Tongue (tissue), 2 donors: ENCODE measurements around the gene SNX27. TPM values are rescaled to one million over a fixed set of nuclear protein-coding genes. Genes with fewer than 3 reads are reported as not detected.

ENCODE experiments used
- DNase-seq: peaks from one replicate; pipeline ENCODE4 v3.0.0-alpha.2; 2015
- total RNA-seq: library from RNA; depleted of rRNA; stranded (reverse); fragments of >200 nt; gene quantifications from one replicate; pipeline ENCODE4 v1.2.3, GENCODE V29; 2014

SNX27 gene
- total RNA-seq, 1 donor from 2014 or later, result 44.2 TPM

- no peak for DNase-seq
These were observed 94.9 kb downstream of the SNX27 start for GRCh38 chr1:151706464-151707415.

DNA sequence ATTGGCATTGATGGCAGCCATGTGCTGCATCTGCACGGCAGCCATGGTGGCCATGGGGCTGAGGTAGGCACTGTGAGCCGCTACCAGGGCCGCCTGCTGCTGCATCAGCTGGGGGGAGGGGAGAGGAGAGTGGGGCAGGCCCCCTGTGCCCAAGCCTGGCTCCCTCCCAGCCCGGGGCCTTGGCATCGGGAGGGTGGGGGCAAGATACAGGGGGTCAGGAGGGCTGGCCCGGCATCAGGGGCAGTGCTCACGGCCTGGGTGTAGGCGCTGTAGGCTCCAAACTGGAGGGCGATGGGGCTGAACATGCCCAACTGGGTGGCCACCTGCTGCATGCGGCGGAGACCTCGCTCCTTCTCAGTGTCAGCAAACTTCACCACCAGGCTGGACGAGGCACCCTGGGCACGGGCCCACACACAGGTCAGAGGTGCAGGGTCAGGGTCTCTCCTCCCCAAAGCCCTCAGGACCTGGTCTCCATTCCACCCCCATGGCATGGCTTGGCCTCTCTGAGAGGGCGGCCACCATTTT lies 95.8 kb downstream of the SNX27 start:
- no peak for DNase-seq

- no peak for DNase-seq
These were observed 97.0 kb downstream of the SNX27 start for GRCh38 chr1:151708891-151709290.

GRCh38 chr1:151710187-151710840 lies 98.5 kb downstream of the SNX27 start:
- peak; percentile 58 for DNase-seq

- no peak for DNase-seq
These were observed 99.4 kb downstream of the SNX27 start for GRCh38 chr1:151711044-151711800.

DNA sequence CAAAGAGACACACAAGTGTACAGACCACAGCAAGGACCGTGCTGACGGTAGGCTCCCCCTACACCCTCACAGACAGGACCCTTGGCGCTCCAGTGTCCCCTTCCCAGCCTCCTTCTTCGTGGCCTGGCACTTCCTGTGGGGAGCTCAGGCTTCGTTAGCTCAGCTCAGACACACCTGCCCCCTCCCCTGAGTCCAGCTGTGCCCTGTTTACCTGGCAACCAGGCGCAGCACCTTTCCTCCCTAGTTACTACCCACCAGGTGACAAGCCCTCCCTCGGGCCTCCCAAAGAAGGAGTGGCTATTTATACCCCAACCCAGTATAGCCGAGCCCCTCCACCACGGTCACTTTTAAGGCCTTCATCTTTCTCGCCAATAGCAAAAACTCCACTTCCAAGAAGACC lies 100.1 kb downstream of the SNX27 start:
- DNase-seq, result no peak

GRCh38 chr1:151713044-151713443 lies 101.2 kb downstream of the SNX27 start:
- DNase-seq, result no peak

GRCh38 chr1:151713874-151714273 lies 102.0 kb downstream of the SNX27 start:
- no peak for DNase-seq

DNA sequence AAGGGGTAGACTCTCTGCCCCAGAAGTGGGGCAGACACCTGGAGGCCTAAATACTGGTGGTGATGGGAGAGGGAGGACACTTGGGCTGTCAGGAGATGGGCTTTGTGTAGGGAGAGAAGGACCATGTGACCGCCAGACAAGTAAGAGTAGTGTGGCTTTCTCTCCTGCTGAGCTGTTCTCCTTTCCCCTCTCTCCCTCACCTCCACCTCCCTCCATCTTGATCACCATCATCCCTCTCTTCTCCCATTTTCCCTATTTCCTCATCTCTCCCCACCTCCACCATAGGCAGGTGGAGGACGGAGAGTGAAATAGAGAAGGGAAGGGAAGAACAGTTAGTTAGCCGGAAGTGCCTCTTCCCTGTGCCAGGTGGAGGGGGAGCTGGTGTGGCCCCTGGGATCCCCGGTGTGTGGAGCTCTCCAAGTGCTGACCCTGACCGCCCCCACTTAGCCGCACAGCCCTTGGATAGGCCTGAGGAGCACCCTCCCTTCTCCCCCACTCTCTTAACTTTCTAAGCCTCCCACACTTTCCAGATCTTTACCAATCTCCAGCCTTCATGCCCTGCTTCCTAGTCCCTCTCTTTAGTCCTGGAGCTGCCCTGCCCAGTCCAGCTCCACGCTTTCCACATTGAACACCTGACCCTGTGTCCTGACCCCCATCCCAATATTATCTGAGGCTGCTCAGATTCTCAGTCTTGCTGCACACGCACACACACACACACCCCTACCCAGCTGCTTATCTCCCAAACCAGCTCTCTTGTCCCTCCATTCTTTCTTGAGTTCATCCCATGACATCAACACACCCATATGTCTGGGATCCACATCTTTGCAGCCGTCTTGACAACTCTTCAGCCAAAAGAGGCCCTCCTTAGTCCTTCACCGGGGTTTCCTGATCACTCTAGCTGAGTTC lies 103.2 kb downstream of the SNX27 start:
- no peak for DNase-seq

GRCh38 chr1:151715726-151716404 lies 104.0 kb downstream of the SNX27 start:
- DNase-seq, result no peak

DNA sequence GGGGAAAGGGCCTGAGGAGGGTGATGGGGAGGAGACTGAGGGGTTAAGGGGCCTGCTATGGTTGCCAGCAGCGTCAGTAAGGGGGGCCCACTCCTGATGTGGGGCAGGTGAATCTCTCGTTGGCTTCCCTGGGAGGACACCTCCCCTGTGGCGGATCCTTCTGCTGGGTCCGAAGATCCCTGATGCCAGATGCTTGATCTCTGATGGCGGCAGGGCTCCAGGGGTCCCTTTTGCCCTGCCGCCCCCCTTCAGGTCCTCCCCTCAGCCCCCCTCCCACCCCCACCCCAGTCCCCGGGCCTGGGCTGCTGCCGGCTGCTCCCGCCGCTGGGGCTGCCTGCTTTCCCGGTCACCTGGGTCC lies 104.5 kb downstream of the SNX27 start:
- DNase-seq, result no peak

DNA sequence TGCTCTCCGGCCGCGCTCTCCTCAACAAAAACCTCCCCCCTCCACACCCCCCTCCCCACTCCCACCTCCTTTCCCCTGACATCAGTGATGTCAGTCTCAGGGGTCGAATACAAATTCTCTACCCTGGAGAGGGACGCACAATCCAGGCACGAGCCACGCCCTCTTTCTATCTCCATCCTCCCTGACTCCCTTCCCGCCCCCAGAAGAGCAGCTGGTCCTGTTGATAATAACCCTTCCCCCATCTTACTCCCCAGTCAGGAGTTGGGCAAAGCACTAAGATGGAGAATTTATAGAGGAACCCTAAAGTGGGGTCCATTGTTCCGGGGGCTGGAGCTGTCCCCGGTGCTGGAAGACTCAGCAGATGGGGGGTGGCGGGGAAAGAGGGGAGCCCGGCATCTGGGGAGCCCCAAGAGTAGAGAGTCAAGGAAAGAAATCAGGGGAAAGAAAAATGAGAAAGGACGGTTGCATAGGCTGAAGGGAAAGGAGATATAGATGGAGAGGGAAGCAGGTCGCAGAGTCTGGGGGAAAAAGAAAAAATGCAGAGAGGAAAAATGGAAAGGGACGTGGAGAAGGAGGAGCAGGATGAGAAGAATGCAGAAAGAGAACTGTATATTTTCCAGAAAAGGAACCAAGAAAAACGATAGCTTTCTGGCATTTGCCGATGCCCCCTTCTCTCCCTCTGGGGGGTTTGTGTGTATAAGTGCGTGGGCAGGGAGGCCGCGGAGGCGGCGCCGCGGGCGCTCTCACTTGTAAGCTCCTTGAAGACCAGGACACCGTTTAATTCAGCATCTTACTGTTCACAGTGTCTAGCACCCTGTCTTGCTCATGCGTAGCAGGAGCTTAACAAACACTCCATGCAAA lies 105.2 kb downstream of the SNX27 start, which contains the start of gene CELF3:
Gene CELF3, minus strand, starts transcription at position 33 of the 861 bp plus-strand sequence. CDS start 783 bp downstream, outside the sequence.
- peak; percentile 72 for DNase-seq

GRCh38 chr1:151718011-151718431 lies 106.2 kb downstream of the SNX27 start:
- DNase-seq, result peak; percentile 69

- DNase-seq, result no peak
These were observed 106.8 kb downstream of the SNX27 start for GRCh38 chr1:151718666-151719065.

- no peak for DNase-seq
These were observed 108.3 kb downstream of the SNX27 start for GRCh38 chr1:151720125-151720524.

GRCh38 chr1:151720554-151720953 lies 108.7 kb downstream of the SNX27 start:
- peak; percentile 42 for DNase-seq

DNA sequence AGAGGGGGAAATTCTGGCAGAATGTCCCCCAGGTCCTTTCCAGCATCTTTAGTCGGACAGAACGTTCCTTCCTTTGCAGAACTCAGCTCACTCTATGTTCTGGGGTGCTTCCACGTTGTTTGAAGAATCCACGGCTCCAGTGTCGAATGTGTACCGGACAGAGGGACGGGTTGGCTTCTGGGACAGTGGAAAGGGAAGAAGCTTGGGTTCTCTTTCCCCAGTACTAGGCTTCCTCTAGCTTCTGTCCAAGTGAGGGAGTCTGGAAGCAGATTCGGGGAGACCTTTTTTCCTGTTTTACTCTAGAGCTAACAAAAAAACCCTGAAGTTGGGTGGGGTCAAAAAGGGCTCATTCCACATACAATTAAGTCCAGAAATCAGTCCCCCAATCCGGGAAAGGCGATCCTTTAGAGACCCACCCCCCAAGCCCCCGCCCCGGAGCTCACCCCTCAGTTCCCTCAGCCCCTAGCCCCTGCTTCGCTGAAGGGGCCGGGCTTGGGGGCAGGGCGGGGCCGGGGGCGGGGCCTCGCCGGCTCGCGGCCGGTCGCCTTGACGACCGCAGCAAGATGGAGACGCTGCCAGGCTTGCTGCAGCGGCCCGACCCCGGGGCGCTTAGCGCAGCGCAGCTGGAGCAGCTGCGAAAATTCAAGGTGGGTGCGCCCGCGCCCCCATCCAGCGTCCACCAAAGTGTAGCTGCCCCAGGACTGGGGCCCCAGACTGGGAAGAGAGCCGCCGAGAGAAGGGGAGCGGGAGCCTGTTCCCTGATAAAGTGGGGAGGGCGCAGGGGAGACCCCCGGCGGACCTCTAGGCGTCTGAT lies 109.3 kb downstream of the SNX27 start, which contains the start of gene RIIAD1:
Gene RIIAD1, plus strand, starts transcription at position 549 of the 814 bp plus-strand sequence. Its CDS starts 15 bp downstream, at position 564.
- peak; percentile 60 for DNase-seq

DNA sequence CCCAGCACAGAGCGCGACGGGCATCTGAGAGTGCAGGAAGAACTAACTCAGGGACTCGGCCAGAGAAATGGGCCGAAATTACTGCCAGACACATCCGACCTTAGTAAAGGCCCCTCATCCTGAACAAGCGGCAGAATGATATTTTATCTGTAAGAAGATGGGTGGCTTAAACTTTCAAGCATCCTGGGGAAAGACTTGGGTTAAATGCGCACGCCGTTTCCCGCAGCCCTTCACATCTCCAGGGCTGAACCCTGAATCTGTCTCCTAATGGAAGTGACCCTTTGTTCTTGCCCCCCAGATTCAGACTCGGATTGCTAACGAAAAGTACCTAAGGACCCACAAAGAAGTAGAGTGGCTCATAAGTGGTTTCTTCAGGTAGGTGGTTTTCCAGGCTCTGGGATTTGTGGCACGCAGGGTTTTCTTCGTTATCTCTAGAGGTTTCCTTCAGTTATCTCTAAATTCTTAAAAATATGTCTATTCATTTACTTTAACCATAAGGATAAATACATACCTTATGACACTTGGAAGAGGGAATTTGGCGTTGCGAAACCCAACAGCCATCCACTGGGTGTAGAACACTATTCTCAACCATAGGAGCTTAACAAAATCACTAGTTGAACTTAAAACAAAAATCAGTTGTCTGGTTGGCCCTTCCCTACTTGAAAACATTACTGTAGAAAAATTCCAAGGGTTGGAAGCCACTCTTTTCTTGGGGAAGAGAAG lies 110.1 kb downstream of the SNX27 start:
- DNase-seq, result no peak
